Stimulated activated naive CD8-positive, alpha-beta T cell treated with anti-CD3 and anti-CD28 coated beads, Interleukin-15, amount 100 ng/mL, for 72 hours (primary cell): Measurements from ENCODE around the gene B3GAT2.
A peak's percentile ranks its signal among the peaks of the same experiment; 100 is the strongest.

Source experiments
- ATAC-seq: fragments of 150-1000 bp; cut with Tn5 transposase; 2 replicates; pipeline ENCODE4 v1.10.0; 2021; ENCODE audit warnings: mild to moderate bottlenecking, moderate library complexity
- DNase-seq, 2 donors: peaks; one replicate each; pipeline ENCODE4 v3.0.0; 2021 to 2022
- H3K27ac Mint-ChIP-seq, 2 donors: one replicate each; pipeline ENCODE4 v1.8.0; 2022; ENCODE audit warnings: mild to moderate bottlenecking in 2 of 2, mixed read lengths in 2 of 2, moderate library complexity in 2 of 2
- H3K27me3 Mint-ChIP-seq: one replicate; pipeline ENCODE4 v1.8.0; 2022; ENCODE audit warnings: mixed read lengths
- H3K4me1 Mint-ChIP-seq: one replicate; pipeline ENCODE4 v1.8.0; 2022; ENCODE audit warnings: mild to moderate bottlenecking, mixed read lengths
- H3K4me3 Mint-ChIP-seq, 2 donors: one replicate each; pipeline ENCODE4 v1.8.0; 2022; ENCODE audit warnings: mild to moderate bottlenecking in 2 of 2, mixed read lengths in 2 of 2, moderate library complexity in 1 of 2
- H3K9me3 Mint-ChIP-seq, 2 donors: one replicate each; pipeline ENCODE4 v1.8.0; 2022; ENCODE audit warnings: mixed read lengths in 2 of 2

B3GAT2 gene

GRCh38 chr6:70956451-70957283, at the start of gene B3GAT2:
Gene B3GAT2 (minus strand): TSS chr6:70957060. CDS start chr6:70956429, 631 bp downstream.
- peak within 1 kb of the TSS in 1 of 2 donors; percentile 12 for H3K27ac Mint-ChIP-seq
- peaks cover 75% of the 10 kb centered on the region for H3K27me3 Mint-ChIP-seq
- DNase-seq (peak; percentile 15 to 20), ATAC-seq (peak; percentile 31)
- no peaks in the 10 kb centered on the region for H3K9me3 Mint-ChIP-seq
- H3K4me1 Mint-ChIP-seq: peaks cover 32% of the 10 kb centered on the region
- H3K4me3 Mint-ChIP-seq: peak within 1 kb of the TSS; percentile 89 to 99

GRCh38 chr6:70998148-70998547, 41.3 kb upstream of the B3GAT2 start:
- Mint-ChIP-seq H3K4me3 (no peak overlapping the region), H3K27ac (no peak overlapping the region), H3K9me3 (peaks cover 0 to 14% of the 10 kb centered on the region in 2 donors), H3K4me1 (no peaks in the 10 kb centered on the region), H3K27me3 (peaks cover 19% of the 10 kb centered on the region)
- no peak for ATAC-seq
- no peak for DNase-seq

- no peak for ATAC-seq
- no peak overlapping the region for H3K4me3 Mint-ChIP-seq
- no peak overlapping the region for H3K27ac Mint-ChIP-seq
- DNase-seq: no peak
- no peaks in the 10 kb centered on the region for H3K4me1 Mint-ChIP-seq
- H3K9me3 Mint-ChIP-seq: peaks cover 0 to 6% of the 10 kb centered on the region in 2 donors
- peaks cover 19% of the 10 kb centered on the region for H3K27me3 Mint-ChIP-seq
Observed at GRCh38 chr6:70997379-70997778, 40.5 kb upstream of the B3GAT2 start.

- Mint-ChIP-seq H3K27ac (no peak overlapping the region), H3K4me3 (no peak overlapping the region)
Observed at GRCh38 chr6:70996106-70996505, 39.2 kb upstream of the B3GAT2 start.

GRCh38 chr6:70995411-70995810, 38.6 kb upstream of the B3GAT2 start:
- DNase-seq: no peak
- Mint-ChIP-seq H3K4me1 (no peaks in the 10 kb centered on the region), H3K27me3 (peaks cover 17% of the 10 kb centered on the region), H3K4me3 (no peak overlapping the region), H3K9me3 (no peaks in the 10 kb centered on the region), H3K27ac (no peak overlapping the region)
- ATAC-seq: no peak

More at GRCh38 chr6:70996106-70996505, 39.2 kb upstream of the B3GAT2 start:
- DNase-seq (no peak), ATAC-seq (no peak)
- Mint-ChIP-seq H3K9me3 (no peaks in the 10 kb centered on the region), H3K4me1 (no peaks in the 10 kb centered on the region), H3K27me3 (peaks cover 14% of the 10 kb centered on the region)

GRCh38 chr6:70991253-70991652, 34.4 kb upstream of the B3GAT2 start:
- no peak overlapping the region for H3K27ac Mint-ChIP-seq
- DNase-seq (no peak), ATAC-seq (no peak)
- H3K4me1 Mint-ChIP-seq: no peaks in the 10 kb centered on the region
- no peak overlapping the region for H3K4me3 Mint-ChIP-seq
- H3K9me3 Mint-ChIP-seq: no peaks in the 10 kb centered on the region
- H3K27me3 Mint-ChIP-seq: peaks cover 6% of the 10 kb centered on the region

- Mint-ChIP-seq H3K4me1 (no peaks in the 10 kb centered on the region), H3K4me3 (no peak overlapping the region), H3K27me3 (no peaks in the 10 kb centered on the region), H3K27ac (no peak overlapping the region), H3K9me3 (peaks cover 0 to 8% of the 10 kb centered on the region in 2 donors)
- DNase-seq: no peak
- ATAC-seq: no peak
Observed at GRCh38 chr6:70985156-70985555, 28.3 kb upstream of the B3GAT2 start.

GRCh38 chr6:70982747-70983146, 25.9 kb upstream of the B3GAT2 start:
- no peaks in the 10 kb centered on the region for H3K27me3 Mint-ChIP-seq
- H3K4me3 Mint-ChIP-seq: no peak overlapping the region
- H3K27ac Mint-ChIP-seq: no peak overlapping the region
- no peak for DNase-seq
- H3K9me3 Mint-ChIP-seq: peaks cover 0 to 8% of the 10 kb centered on the region in 2 donors
- no peaks in the 10 kb centered on the region for H3K4me1 Mint-ChIP-seq
- ATAC-seq: no peak

GRCh38 chr6:70980727-70981126, 23.9 kb upstream of the B3GAT2 start:
- H3K4me3 Mint-ChIP-seq: no peak overlapping the region
- peaks cover 14% of the 10 kb centered on the region for H3K27me3 Mint-ChIP-seq
- no peak overlapping the region for H3K27ac Mint-ChIP-seq
- H3K4me1 Mint-ChIP-seq: no peaks in the 10 kb centered on the region
- peaks cover 0 to 8% of the 10 kb centered on the region in 2 donors for H3K9me3 Mint-ChIP-seq
- no peak for ATAC-seq
- no peak for DNase-seq

GRCh38 chr6:70973604-70974003, 16.7 kb upstream of the B3GAT2 start:
- Mint-ChIP-seq H3K27me3 (peaks cover 39% of the 10 kb centered on the region), H3K27ac (peak overlapping the region in 1 of 2 donors; percentile 24), H3K4me3 (no peak overlapping the region), H3K9me3 (peaks cover 4 to 7% of the 10 kb centered on the region in 2 donors), H3K4me1 (no peaks in the 10 kb centered on the region)
- DNase-seq (no peak), ATAC-seq (no peak)

GRCh38 chr6:70967049-70967448, 10.2 kb upstream of the B3GAT2 start:
- ATAC-seq (no peak), DNase-seq (no peak)
- Mint-ChIP-seq H3K4me3 (no peak overlapping the region), H3K27me3 (peaks cover 4% of the 10 kb centered on the region), H3K9me3 (no peaks in the 10 kb centered on the region), H3K27ac (no peak overlapping the region), H3K4me1 (no peaks in the 10 kb centered on the region)

GRCh38 chr6:70957284-70957617, 391 bp upstream of the B3GAT2 start:
- no peak for DNase-seq
- ATAC-seq: no peak
- peaks cover 32% of the 10 kb centered on the region for H3K4me1 Mint-ChIP-seq
- peaks cover 75% of the 10 kb centered on the region for H3K27me3 Mint-ChIP-seq
- H3K27ac Mint-ChIP-seq: no peak overlapping the region
- H3K4me3 Mint-ChIP-seq: peak overlapping the region; percentile 44 to 99
- H3K9me3 Mint-ChIP-seq: no peaks in the 10 kb centered on the region

- ATAC-seq (no peak), DNase-seq (no peak)
- Mint-ChIP-seq H3K9me3 (no peaks in the 10 kb centered on the region), H3K4me1 (peaks cover 32% of the 10 kb centered on the region), H3K27ac (peak overlapping the region in 1 of 2 donors; percentile 12), H3K27me3 (peaks cover 75% of the 10 kb centered on the region), H3K4me3 (peak overlapping the region; percentile 89 to 99)
Observed at GRCh38 chr6:70956191-70956450, 739 bp downstream of the B3GAT2 start.

GRCh38 chr6:70955441-70956190, 1.2 kb downstream of the B3GAT2 start:
- Mint-ChIP-seq H3K27me3 (peaks cover 75% of the 10 kb centered on the region), H3K9me3 (no peaks in the 10 kb centered on the region), H3K4me3 (peak overlapping the region; percentile 89 to 99), H3K27ac (no peak overlapping the region), H3K4me1 (peaks cover 32% of the 10 kb centered on the region)
- peak; percentile 88 for DNase-seq
- peak; percentile 91 for ATAC-seq

- peaks cover 32% of the 10 kb centered on the region for H3K4me1 Mint-ChIP-seq
- DNase-seq (no peak), ATAC-seq (no peak)
- peak overlapping the region; percentile 40 to 89 for H3K4me3 Mint-ChIP-seq
- no peak overlapping the region for H3K27ac Mint-ChIP-seq
- no peaks in the 10 kb centered on the region for H3K9me3 Mint-ChIP-seq
- H3K27me3 Mint-ChIP-seq: peaks cover 70% of the 10 kb centered on the region
Observed at GRCh38 chr6:70954750-70955149, 2.1 kb downstream of the B3GAT2 start.

- Mint-ChIP-seq H3K4me1 (peaks cover 32% of the 10 kb centered on the region), H3K4me3 (no peak overlapping the region), H3K9me3 (no peaks in the 10 kb centered on the region), H3K27ac (no peak overlapping the region), H3K27me3 (peaks cover 64% of the 10 kb centered on the region)
- ATAC-seq (no peak), DNase-seq (no peak)
Observed at GRCh38 chr6:70954176-70954575, 2.7 kb downstream of the B3GAT2 start.
